HG03139 (cell line): ENCODE measurements around the gene FHIP1B.
"Not testable (repeated sequence)": the region's sequence is repeated elsewhere in the genome, so short reads cannot be mapped to it uniquely, and the experiment has no call there.

ENCODE experiments used
- ATAC-seq: cut with Tn5 transposase; IDR thresholded peaks from one replicate; pipeline ENCODE4 v1.9.1; 2021; ENCODE audit not compliant: unreplicated experiment

FHIP1B gene

GRCh38 chr11:6234387-6235107 is at the start of gene FHIP1B:
FHIP1B (minus strand) TSS chr11:6234636; CDS start chr11:6224516, 10,120 bp downstream.
- peak; percentile 93 for ATAC-seq

DNA sequence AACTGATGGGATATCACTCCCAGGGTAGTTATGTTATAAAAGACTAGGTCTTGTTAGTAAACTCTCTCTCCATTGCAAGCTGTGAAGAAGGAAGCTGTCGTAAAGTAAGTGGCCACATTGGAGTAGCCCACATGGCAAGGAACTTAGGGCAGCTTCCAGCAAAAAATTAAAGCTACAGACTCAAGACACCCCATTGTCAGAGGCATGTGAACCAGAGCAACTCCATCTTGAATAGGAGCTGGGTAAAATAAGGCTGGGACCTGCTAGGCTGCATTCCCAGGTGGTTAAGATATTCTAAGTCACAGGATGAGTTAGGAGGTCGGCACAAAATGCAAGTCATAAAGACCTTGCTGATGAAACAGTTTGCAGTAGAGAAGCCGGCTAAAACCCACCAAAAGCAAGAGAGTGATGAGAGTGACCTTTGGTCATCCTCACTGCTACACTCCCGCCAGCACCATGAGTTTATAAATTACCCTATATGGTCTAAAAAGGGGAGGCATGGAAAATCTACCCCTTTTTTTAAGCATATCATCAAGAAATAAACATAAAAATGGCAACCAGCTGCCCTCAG is 49.1 kb upstream of the FHIP1B start:
- no peak for ATAC-seq

- not testable (repeated sequence) for ATAC-seq
These were observed 46.4 kb upstream of the FHIP1B start for GRCh38 chr11:6280809-6281208.

DNA sequence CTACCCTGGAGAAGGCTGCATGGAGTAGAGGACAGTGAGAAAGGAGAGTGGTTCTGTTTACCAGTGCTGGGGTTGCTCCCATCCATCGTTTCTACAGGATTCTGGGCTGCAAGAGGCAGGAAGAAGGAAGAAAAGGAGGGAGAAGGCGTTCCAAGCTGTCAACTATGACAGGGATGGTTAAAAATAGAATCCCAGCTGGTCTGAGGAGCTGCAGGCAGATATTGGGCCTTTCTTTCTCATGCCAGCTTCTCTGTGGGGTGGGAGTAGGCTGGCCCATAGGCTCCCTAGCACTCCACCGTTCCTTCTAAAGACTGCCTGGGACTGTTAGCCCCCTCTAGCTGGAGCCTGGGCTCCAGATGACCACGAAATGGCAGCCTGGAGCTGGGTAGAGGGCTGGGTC is 38.8 kb upstream of the FHIP1B start:
- ATAC-seq = no peak

- ATAC-seq = no peak
These were observed 37.2 kb upstream of the FHIP1B start for GRCh38 chr11:6271598-6271997.

GRCh38 chr11:6270584-6271246 is 36.3 kb upstream of the FHIP1B start:
- ATAC-seq = no peak

DNA sequence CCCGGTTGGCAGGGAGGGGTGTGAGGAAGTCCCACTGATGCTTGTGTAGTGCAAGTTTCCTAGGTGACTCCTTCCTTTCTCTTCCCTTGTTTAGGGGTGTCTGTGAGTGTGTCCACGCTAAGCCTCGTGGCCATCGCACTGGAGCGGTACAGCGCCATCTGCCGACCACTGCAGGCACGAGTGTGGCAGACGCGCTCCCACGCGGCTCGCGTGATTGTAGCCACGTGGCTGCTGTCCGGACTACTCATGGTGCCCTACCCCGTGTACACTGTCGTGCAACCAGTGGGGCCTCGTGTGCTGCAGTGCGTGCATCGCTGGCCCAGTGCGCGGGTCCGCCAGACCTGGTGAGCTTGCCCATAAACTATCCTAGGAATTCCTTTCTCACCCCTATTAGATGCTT is 35.6 kb upstream of the FHIP1B start:
- ATAC-seq = no peak

DNA sequence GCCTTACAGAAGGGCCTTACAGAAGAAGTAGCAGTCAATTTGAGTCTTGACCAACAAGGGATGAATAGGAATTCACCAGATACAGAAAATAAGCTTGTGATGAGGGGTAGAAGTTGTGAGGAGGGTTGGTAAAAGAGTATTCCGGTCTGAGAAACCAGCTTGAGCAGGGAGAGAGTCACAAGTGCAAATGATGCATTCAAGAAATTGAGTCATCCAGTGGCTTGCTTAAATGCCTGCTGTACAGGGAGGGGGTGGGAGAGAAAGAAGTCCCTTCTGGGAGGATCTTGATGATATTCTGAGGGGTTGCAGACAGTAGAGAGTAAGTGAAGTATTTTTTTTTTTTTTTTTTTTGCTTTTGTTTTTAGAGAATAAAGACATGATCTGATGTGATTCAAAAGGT is 34.4 kb upstream of the FHIP1B start:
- no peak for ATAC-seq

DNA sequence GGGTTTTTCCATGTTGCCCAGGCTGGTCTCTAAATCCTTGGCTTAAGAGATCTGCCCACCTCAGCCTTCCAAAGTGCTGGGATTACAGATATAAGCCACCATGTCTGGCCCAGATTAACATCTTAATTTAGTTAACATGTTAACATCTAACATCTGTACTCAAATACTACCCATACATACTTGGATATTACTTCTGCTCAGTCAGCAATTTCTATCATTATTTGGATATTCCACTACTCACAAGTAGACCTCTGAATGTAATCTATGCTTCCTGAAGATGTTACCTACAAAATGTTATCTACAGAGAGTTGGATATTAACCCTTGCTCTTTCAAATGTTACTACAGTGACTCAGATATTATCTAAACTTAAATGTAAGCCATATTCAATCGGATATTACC is 29.2 kb upstream of the FHIP1B start:
- ATAC-seq = no peak

DNA sequence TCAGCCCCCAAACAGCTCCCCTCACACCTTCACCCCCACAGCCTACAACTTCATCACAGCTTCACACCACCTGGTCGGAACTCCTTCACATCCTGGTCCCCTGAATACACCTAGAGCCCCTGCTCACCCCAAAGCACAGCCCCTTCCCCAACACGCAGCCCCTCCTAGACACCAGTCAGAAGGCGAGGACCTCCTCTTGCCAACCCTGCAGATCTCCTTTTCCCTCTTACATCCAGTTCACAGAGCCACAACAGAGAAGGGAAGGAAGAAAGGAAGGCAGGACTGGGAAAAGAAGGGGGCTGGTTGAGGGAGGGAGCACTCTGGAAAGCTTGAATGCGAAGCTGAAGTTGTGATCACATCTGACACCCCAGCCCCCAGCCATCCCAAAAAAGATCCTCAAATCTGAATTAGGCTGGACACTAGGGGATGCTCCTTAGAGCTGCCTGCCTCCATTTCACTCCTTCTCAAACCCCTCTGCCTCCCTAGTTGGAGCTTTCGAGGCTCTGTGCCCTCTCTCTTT is 25.8 kb upstream of the FHIP1B start:
- no peak for ATAC-seq

- no peak for ATAC-seq
These were observed 24.2 kb upstream of the FHIP1B start for GRCh38 chr11:6258571-6259081.

DNA sequence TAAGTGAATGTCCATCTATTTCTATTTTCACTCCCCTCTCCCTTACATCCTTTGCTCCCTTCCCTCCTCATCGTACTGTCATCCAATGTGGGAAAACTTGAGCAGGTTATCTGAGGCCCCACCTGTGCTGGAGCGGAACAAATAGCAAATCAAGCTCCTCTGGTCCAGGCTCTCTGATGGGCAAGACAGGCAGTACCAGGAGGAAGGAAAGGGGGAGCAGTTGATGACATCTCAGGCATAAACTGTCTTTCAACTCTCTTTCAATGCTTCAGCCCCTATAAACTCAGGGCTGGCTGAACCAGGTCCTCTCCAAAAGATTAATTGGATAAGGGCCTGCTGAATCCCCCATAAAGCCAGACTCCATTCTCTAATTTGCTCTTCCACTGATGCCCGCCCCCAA is 23.7 kb upstream of the FHIP1B start:
- no peak for ATAC-seq

- ATAC-seq = no peak
These were observed 18.8 kb upstream of the FHIP1B start for GRCh38 chr11:6253197-6253596.

DNA sequence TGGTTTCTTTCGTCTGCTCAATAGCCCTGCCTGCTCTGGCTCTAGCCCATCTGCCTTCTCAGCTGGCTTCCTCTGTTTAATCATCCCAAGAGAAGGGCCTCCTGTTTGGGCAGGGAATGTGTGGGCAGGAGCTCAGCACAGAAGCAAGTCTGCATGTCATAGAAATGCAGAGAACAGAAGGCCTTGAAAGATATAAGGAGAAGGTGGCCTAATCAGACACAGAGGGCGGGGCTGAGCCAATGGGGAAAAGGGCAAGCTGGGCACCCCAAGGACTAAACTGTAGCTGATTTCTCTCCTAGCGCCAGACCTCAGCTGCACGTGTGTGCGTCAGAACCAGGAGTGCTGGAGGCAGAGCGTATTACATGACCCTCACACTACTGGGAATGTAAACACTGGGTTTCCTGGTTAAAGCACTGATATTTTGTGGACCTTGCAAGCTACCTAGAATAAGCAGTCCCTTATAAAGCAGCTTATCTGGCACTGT is 17.6 kb upstream of the FHIP1B start:
- no peak for ATAC-seq

DNA sequence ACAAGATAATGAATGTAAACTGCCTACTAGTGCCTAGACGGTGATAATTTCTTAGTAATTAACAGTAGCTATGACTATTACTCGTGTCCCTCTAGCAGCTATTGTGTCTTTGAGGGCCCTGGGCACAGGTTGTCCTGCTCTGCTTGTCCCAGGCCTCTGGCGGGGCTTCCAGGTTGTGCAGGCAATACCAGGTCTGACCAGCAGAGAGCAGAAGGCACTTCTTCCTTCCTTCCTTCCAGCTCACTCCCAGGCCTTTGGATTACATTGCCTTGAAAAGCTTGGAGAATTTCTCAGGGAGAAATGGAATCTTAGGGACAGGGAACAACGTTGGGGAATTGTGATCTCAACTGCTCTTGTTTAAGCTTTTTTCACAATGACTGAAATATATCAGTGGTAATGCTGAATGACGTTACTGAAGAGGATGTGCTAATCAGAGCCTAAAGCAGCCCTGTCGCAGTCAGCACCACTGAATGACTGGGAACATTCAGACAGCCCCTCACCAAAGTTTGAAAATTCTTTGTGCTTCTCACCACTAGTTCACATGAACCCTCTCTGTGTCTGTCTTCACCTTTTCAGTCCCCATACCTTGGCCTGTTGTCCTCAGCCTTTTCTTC is 16.8 kb upstream of the FHIP1B start:
- ATAC-seq = peak; percentile 84

- no peak for ATAC-seq
These were observed 15.5 kb upstream of the FHIP1B start for GRCh38 chr11:6249770-6250555.

- ATAC-seq = not testable (repeated sequence)
These were observed 14.5 kb upstream of the FHIP1B start for GRCh38 chr11:6248897-6249296.

DNA sequence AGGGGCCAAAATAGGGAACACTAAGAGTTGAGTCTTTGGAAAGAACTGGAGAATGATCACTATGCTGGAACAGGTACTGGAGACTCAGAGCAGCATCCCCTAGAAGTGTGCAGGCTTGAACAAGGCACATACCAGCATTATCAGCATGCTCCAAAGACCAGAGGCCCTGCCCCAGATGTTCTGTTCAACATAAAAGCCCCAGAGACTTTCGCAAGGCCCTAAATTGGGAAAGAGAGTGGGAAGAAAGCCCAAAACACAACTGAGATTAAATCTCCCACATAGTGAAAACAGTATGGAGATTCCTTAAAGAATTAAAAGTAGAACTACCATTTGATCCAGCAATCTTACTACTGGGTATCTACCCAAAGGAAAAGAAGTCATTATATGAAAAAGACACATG is 13.8 kb upstream of the FHIP1B start:
- ATAC-seq = no peak

- no peak for ATAC-seq
These were observed 11.1 kb upstream of the FHIP1B start for GRCh38 chr11:6245536-6245935.

DNA sequence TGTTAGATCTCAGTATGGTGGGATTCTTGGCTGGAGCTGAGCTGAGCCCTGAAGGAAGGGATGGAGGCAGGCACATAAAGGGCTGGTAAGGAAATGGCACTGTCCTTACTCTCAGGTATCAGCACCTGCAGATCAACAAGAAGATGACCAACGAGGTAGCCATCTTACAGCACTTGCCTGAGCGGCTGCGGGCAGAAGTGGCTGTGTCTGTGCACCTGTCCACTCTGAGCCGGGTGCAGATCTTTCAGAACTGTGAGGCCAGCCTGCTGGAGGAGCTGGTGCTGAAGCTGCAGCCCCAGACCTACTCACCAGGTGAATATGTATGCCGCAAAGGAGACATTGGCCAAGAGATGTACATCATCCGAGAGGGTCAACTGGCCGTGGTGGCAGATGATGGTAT is 6.9 kb upstream of the FHIP1B start:
- no peak for ATAC-seq

- no peak for ATAC-seq
These were observed 6.3 kb upstream of the FHIP1B start for GRCh38 chr11:6240781-6241180.
